Stimulated activated CD4-positive, alpha-beta T cell treated with anti-CD3 and anti-CD28 coated beads, TNF-alpha, amount 100 ng/mL, for 24 hours (primary cell): ENCODE data around the gene PINLYP.

Source experiments
- DNase-seq, 3 experiments: peaks; one replicate each; pipeline ENCODE4 v3.0.0-alpha.2; 2020; ENCODE audit warnings: low read depth in 3 of 3

Gene PINLYP

GRCh38 chr19:43605875-43606568 lies 30.4 kb downstream of the PINLYP start:
- DNase-seq: no peak

GRCh38 chr19:43606569-43607229 lies 31.1 kb downstream of the PINLYP start:
- no peak for DNase-seq

GRCh38 chr19:43607238-43608205 lies 31.9 kb downstream of the PINLYP start:
- no peak for DNase-seq

- DNase-seq: no peak
Measured at GRCh38 chr19:43609872-43610271, 34.3 kb downstream of the PINLYP start.

GRCh38 chr19:43610493-43610892 lies 34.9 kb downstream of the PINLYP start:
- DNase-seq: no peak

DNA sequence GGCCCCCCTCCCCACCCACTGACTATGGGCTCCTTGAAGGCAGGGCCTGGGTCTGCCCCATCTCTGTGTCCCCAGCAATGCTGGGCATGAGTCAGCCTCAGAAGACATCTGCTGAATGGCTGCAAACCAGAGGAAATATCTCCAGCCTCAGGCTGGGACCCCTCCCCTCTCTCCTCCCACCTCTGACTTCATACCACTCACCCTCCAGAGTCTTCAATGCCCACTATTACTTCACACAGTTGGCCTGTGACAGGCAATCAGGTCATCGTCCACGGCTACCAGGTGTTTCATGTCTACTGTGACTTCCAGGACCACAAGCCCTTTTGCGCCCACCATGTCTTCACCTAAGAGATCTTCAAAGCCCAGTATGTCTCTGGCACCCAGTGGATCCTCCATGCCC lies 36.2 kb downstream of the PINLYP start, which contains the start of gene SRRM5:
Gene SRRM5 (plus strand): TSS at position 301 of the 400 bp plus-strand sequence. CDS start 34 bp downstream, at position 335.
- no peak for DNase-seq

GRCh38 chr19:43612374-43612773 lies 36.8 kb downstream of the PINLYP start:
- DNase-seq: no peak

DNA sequence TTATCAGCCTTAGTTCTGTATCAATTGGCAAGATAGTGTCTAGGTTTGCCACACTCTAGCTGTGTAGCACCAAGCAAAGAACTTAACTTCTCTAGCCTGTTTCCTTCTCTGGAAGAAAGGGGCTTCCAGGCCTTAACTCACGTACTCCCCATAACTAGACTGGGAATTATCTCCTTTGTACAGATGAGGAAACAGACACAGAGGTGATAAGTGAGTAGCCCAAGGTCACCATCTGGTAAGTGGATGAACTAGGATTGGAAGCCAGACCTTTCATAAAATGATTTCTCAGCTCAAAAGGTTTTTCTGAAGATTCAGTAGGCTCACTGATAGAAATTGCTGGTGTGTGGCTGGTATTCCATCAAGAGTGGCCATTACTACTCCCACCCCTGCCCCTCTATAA lies 40.7 kb downstream of the PINLYP start:
- DNase-seq: no peak

GRCh38 chr19:43616954-43617353 lies 41.4 kb downstream of the PINLYP start:
- no peak for DNase-seq

- peak in 2 of 3 experiments; percentile 27 to 49 for DNase-seq
Measured at GRCh38 chr19:43618921-43619261, 43.3 kb downstream of the PINLYP start.

- peak; percentile 77 to 85 (median 79) for DNase-seq
Measured at GRCh38 chr19:43619262-43620060, 43.9 kb downstream of the PINLYP start, which contains the start of gene ZNF428. TSS of gene ZNF428 (minus strand) at chr19:43619629. CDS start at chr19:43614304, 5,325 bp downstream.

- peak in 1 of 3 experiments; percentile 87 for DNase-seq
Measured at GRCh38 chr19:43620061-43621001, 44.7 kb downstream of the PINLYP start.

DNA sequence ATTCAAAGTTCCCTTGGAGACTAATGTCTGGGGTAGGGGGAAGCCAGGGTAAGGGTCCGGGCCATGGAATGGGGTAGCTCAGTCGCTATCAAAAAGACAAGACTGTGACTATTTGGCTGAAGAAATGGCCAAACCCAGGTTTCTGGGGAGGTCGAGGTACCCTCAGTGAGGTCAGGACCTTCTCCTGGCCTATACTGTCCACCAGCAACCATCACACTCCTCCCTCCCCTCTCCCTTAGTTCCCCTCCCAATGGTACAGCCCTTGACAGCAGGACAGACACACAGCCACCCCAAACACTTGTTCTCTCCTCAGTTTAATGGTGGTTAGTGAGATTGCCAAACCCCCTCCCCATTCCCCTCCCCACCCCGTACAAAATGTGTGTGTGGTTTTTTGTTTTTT lies 46.5 kb downstream of the PINLYP start:
- no peak for DNase-seq

DNA sequence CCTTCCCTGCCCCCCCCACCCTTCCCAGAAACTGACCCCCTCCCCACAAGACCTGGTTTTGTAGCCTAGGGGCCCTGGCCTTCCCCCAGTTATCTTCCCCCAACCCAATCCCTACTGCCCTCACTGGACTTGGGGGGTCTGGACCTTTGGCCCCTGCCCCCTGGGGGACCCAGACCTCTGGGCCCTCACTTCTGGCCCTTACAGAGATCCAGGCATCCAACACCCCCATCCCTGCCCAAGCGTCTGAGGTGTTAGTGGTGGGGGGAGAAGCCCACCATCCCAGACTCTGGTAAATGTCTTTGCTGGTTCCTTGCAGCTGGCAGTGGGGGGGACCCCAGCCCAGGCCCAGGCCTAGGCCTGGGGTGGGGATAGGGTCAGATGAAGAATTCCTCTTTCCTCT lies 47.4 kb downstream of the PINLYP start:
- no peak for DNase-seq

DNA sequence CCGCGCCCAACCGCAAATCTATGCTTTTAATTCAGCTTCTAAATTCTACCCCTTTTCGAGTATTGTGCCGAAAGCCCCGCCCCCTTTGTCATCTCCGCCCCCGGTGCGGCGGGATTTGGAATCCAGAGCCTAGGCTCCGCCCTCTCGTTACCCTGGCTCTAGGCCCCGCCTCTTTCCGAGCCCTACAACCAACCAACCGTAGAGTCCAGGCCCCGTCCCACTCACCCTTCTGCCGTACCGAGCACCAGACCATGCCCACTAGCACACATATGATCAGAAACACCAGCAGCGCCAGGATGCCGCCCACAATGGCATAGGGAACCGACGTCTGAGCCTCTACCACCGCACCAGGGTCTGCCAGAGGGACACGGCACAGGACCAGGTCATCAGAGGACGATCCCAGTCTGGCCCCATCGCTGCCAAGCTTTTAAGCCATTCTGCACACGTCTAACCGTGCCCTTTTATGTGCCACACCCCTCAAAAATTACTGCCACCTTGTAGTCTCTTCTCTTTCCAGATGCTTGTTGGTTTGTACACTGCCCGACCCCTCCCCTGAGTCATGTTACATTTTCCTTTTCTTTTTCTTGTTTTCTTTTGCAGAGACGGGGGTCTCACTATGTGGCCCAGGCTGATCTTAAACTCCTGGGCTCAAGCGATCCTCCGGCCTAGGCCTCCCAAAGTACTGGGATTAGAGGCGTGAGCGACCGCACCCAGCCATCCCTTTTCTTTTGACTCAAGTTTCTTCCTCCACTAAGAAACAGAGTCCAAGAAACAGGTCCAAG lies 48.5 kb downstream of the PINLYP start:
- DNase-seq: peak in 1 of 3 experiments; percentile 23

- DNase-seq: peak; percentile 66 to 90 (median 67)
Measured at GRCh38 chr19:43624933-43625332, 49.3 kb downstream of the PINLYP start.

- peak in 1 of 3 experiments; percentile 15 for DNase-seq
Measured at GRCh38 chr19:43625918-43626579, 50.4 kb downstream of the PINLYP start.

- no peak for DNase-seq
Measured at GRCh38 chr19:43626838-43627237, 51.2 kb downstream of the PINLYP start.
